Heart left ventricle (tissue), 13 donors: ENCODE measurements around the gene PRR5L.

Source experiments
- POLR2A ChIP-seq, 2 donors: fragments of 450-650 bp; IDR thresholded peaks; one replicate each; pipeline ENCODE4 v1.6.1; 2017; ENCODE audit warnings: antibody characterized with exemption in 2 of 2, mild to moderate bottlenecking in 2 of 2, moderate library complexity in 2 of 2
- TF ChIP-seq, protein P1 (sequence below), 12 donors: fragments of 200-600 bp; sonication (generic) in 4 of 12; IDR thresholded peaks; one replicate each; pipeline versions ENCODE4 v1.5.0 to v1.8.0; 2018 to 2022; ENCODE audit warnings: antibody characterized with exemption in 12 of 12, mild to moderate bottlenecking in 5 of 12
- donor health status: ischemic (EF 13 %, LVEDD 7.1; RV severe dilation, severe dysfunction).
- donor health status: DM: no; HTN: yes; CAD: no.
- donor health status: DM: no; HTN: no; CAD: no.
- donor health status: ischemic (EF 25% LVEDD 6.9; RV normal size, moderate dysfunction).
- donor health status: ischemic (EF 25% LVEDD 5.7; RV mildly dilated, moderate dysfunction).
- donor health status: ischemic (EF 35%, LVEDD 5.7; RV mildly dilated, moderate dysfunction).
- donor health status: nonischemic (EF 11% LVEDD 7.7; RV severe dilation, severe dysfunction).
- donor health status: DM: yes; HTN: yes; CAD: no.
- donor health status: PGD.
- donor health status: ischemic (EF 29% LVEDD 5.4; RV normal size, mild dysfunction).
- donor health status: nonischemic (EF 23%, LVEDD 6.1; RV moderate dilation, normal function).

DNA sequence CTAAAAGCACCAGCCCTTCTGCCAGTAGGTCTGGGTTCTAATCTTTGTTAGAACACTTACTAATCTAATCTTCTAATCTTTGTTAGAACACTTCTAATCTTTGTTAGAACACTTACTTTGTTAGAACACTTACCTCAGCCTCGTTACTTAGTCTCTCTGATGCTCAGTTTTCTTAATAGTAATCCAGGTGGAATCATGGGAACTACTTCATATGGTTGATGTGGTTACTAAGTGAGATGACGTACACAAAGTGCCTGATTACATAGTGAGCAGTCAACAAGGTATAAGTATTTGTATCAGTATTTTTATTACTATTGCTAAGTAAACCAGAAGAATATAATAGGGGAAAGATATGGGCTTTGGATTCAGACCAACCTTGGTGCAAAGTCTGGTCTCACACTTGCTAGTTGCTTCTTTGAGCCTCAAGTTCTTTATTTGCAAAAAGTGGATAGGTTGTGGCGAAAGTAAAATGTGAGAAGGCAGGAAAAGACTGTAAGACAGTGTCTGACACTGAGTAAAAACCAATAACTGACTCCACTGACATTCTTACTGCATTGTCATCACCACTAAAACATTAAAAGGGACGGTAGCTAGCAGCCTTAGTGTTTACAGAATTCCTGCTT lies 130.2 kb downstream of the PRR5L start:
- TF ChIP-seq, protein P1, sequence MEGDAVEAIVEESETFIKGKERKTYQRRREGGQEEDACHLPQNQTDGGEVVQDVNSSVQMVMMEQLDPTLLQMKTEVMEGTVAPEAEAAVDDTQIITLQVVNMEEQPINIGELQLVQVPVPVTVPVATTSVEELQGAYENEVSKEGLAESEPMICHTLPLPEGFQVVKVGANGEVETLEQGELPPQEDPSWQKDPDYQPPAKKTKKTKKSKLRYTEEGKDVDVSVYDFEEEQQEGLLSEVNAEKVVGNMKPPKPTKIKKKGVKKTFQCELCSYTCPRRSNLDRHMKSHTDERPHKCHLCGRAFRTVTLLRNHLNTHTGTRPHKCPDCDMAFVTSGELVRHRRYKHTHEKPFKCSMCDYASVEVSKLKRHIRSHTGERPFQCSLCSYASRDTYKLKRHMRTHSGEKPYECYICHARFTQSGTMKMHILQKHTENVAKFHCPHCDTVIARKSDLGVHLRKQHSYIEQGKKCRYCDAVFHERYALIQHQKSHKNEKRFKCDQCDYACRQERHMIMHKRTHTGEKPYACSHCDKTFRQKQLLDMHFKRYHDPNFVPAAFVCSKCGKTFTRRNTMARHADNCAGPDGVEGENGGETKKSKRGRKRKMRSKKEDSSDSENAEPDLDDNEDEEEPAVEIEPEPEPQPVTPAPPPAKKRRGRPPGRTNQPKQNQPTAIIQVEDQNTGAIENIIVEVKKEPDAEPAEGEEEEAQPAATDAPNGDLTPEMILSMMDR (IDR thresholded peaks at IDR 0.05): no peak
- no peak for TF ChIP-seq POLR2A (IDR thresholded peaks at IDR 0.05)
